Upper lobe of left lung (tissue), 4 donors: ENCODE measurements around the gene JTB.

Experiments
- EP300 ChIP-seq, 4 donors: sonication (generic); formaldehyde crosslinking; IDR thresholded peaks; one replicate each; pipeline ENCODE4 v1.5.1; 2017; ENCODE audit warnings: antibody characterized with exemption in 4 of 4, control low read depth in 2 of 4
- TF ChIP-seq, protein P1 (sequence below), 6 experiments: fragments of 450-650 bp in 4 of 6; fragments of 200-600 bp in 2 of 6; sonication (generic) in 2 of 6; IDR thresholded peaks; one replicate each; pipeline ENCODE4 v1.5.1; 2016 to 2019; ENCODE audit warnings: antibody characterized with exemption in 6 of 6

DNA sequence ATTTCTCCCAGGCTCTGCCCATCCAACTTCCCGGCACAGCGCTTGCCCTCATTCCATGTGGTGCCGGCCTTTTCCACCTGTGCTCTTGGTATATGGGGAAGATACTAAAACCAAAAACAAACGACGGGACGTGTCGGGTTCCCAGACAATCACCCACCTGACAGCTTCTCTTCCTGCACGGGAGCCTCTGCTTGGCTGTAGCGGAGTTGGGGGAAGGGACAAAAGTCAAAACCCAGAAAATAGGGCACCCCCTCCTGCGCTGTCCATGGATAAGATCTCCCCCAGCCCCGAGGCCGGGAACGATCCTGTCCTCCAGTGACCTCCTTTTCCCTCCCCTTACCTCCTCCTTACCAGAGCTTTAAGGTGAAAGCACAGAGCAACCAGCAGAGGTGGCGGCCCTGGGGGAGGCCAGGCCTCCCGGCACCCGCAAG lies 640 bp downstream of the JTB start:
- TF ChIP-seq, protein P1, sequence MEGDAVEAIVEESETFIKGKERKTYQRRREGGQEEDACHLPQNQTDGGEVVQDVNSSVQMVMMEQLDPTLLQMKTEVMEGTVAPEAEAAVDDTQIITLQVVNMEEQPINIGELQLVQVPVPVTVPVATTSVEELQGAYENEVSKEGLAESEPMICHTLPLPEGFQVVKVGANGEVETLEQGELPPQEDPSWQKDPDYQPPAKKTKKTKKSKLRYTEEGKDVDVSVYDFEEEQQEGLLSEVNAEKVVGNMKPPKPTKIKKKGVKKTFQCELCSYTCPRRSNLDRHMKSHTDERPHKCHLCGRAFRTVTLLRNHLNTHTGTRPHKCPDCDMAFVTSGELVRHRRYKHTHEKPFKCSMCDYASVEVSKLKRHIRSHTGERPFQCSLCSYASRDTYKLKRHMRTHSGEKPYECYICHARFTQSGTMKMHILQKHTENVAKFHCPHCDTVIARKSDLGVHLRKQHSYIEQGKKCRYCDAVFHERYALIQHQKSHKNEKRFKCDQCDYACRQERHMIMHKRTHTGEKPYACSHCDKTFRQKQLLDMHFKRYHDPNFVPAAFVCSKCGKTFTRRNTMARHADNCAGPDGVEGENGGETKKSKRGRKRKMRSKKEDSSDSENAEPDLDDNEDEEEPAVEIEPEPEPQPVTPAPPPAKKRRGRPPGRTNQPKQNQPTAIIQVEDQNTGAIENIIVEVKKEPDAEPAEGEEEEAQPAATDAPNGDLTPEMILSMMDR (IDR thresholded peaks at IDR 0.05): no peak
- no peak for TF ChIP-seq EP300 (IDR thresholded peaks at IDR 0.05)
